OCI-LY3 (cell line): ENCODE data around the gene GRAMD2A.

Experiments
- H2AFZ ChIP-seq: fragments of 200-600, 300-600 bp; shearing (Covaris generic); 2 replicates; pipeline ENCODE4 v1.6.0; 2014; ENCODE audit warnings: antibody characterized with exemption, low read depth, low read length
- H3K27ac ChIP-seq: fragments of 200-600, 300-600 bp; sonication (generic); 2 replicates; pipeline ENCODE4 v1.5.1; 2014; ENCODE audit warnings: mild to moderate bottlenecking, low read length, moderate library complexity, mixed read lengths
- H3K27me3 ChIP-seq: fragments of 200-600, 300-600 bp; sonication (generic); 2 replicates; pipeline ENCODE4 v1.6.1; 2014; ENCODE audit warnings: low read depth, low read length, mixed read lengths
- H3K36me3 ChIP-seq: fragments of 200-600, 300-600 bp; sonication (generic); replicated peaks from 2 replicates; pipeline ENCODE3; 2014; ENCODE audit warnings: low read depth, low read length, mixed read lengths
- H3K4me1 ChIP-seq: fragments of 300-600, 200-600 bp; sonication (generic); 2 replicates; pipeline ENCODE4 v1.6.1; 2014; ENCODE audit warnings: low read length, mixed read lengths
- H3K4me2 ChIP-seq: fragments of 200-600, 300-600 bp; sonication (generic); 2 replicates; pipeline ENCODE4 v1.6.1; 2014; ENCODE audit warnings: low read length, mixed read lengths
- H3K4me3 ChIP-seq: fragments of 300-600, 200-600 bp; sonication (generic); 2 replicates; pipeline ENCODE4 v1.5.1; 2014; ENCODE audit warnings: antibody characterized with exemption, mild to moderate bottlenecking, low read length, moderate library complexity
- H3K79me2 ChIP-seq: fragments of 300-600, 200-600 bp; shearing (Covaris generic); 2 replicates; pipeline ENCODE4 v1.6.1; 2014; ENCODE audit warnings: mild to moderate bottlenecking, low read length, mixed read lengths
- H3K9ac ChIP-seq: fragments of 300-600, 200-600 bp; shearing (Covaris generic); 2 replicates; pipeline ENCODE4 v1.6.0; 2014; ENCODE audit warnings: mild to moderate bottlenecking, low read length, moderate library complexity
- H3K9me3 ChIP-seq: fragments of 200-600, 300-600 bp; shearing (Covaris generic); 2 replicates; pipeline ENCODE4 v1.6.1; 2014; ENCODE audit warnings: low read length, mixed read lengths; ENCODE audit not compliant: insufficient read depth
- H4K20me1 ChIP-seq: fragments of 200-600, 300-600 bp; sonication (generic); 2 replicates; pipeline ENCODE4 v1.6.1; 2016; ENCODE audit warnings: low read length, mixed read lengths; ENCODE audit not compliant: insufficient read depth
- CTCF ChIP-seq: fragments of 200-600, 300-600 bp; sonication (generic); IDR thresholded peaks from 2 replicates; pipeline ENCODE4 v1.5.1; 2014; ENCODE audit warnings: antibody characterized with exemption, low read length, low read depth
- EZH2phosphoT487 ChIP-seq: fragments of 200-600 bp; shearing (Covaris generic); IDR thresholded peaks from 2 replicates; pipeline ENCODE4 v1.6.1; 2018; ENCODE audit warnings: antibody characterized with exemption, mixed run types, low read depth

GRAMD2A gene

GRCh38 chr15:72199205-72199515 is 1.6 kb upstream of the GRAMD2A start:
- Histone ChIP-seq H3K27ac (no peak overlapping the region), H3K36me3 (peaks cover 61% of the 10 kb centered on the region), H3K4me1 (peaks cover 14% of the 10 kb centered on the region), H3K9me3 (no peaks in the 10 kb centered on the region), H3K4me3 (no peak overlapping the region), H4K20me1 (peaks cover 70% of the 10 kb centered on the region), H3K9ac (no peak overlapping the region), H2AFZ (no peak overlapping the region), H3K27me3 (no peaks in the 10 kb centered on the region), H3K4me2 (no peak overlapping the region), H3K79me2 (peaks cover 8% of the 10 kb centered on the region)
- no peak for TF ChIP-seq EZH2phosphoT487
- no peak for TF ChIP-seq CTCF

- no peak overlapping the region for H3K27ac ChIP-seq
- H3K36me3 ChIP-seq: peaks cover 55% of the 10 kb centered on the region
- H3K4me1 ChIP-seq: peaks cover 14% of the 10 kb centered on the region
- no peak overlapping the region for H3K4me3 ChIP-seq
- peaks cover 65% of the 10 kb centered on the region for H4K20me1 ChIP-seq
- H3K4me2 ChIP-seq: no peak overlapping the region
- no peak overlapping the region for H3K9ac ChIP-seq
- TF ChIP-seq EZH2phosphoT487 (no peak), CTCF (no peak)
- H2AFZ ChIP-seq: no peak overlapping the region
- H3K9me3 ChIP-seq: no peaks in the 10 kb centered on the region
- peaks cover 3% of the 10 kb centered on the region for H3K79me2 ChIP-seq
- H3K27me3 ChIP-seq: no peaks in the 10 kb centered on the region
Observed at GRCh38 chr15:72198356-72199204, 993 bp upstream of the GRAMD2A start.

- Histone ChIP-seq H3K79me2 (no peaks in the 10 kb centered on the region), H3K36me3 (peaks cover 40% of the 10 kb centered on the region), H3K4me3 (no peak overlapping the region), H3K27me3 (no peaks in the 10 kb centered on the region), H3K9me3 (no peaks in the 10 kb centered on the region), H3K4me1 (peaks cover 14% of the 10 kb centered on the region), H3K9ac (no peak overlapping the region), H2AFZ (no peak overlapping the region), H3K27ac (no peak overlapping the region), H3K4me2 (no peak overlapping the region), H4K20me1 (peaks cover 49% of the 10 kb centered on the region)
- TF ChIP-seq EZH2phosphoT487: no peak
- TF ChIP-seq CTCF: no peak
Observed at GRCh38 chr15:72197041-72197459, 537 bp downstream of the GRAMD2A start.

GRCh38 chr15:72196409-72197040 is 1.1 kb downstream of the GRAMD2A start:
- Histone ChIP-seq H2AFZ (no peak overlapping the region), H3K9me3 (no peaks in the 10 kb centered on the region), H3K27me3 (no peaks in the 10 kb centered on the region), H3K36me3 (peaks cover 35% of the 10 kb centered on the region), H3K9ac (no peak overlapping the region), H3K79me2 (no peaks in the 10 kb centered on the region), H3K4me3 (no peak overlapping the region), H3K4me2 (no peak overlapping the region), H3K27ac (no peak overlapping the region), H4K20me1 (peaks cover 44% of the 10 kb centered on the region), H3K4me1 (peaks cover 14% of the 10 kb centered on the region)
- TF ChIP-seq CTCF (no peak), EZH2phosphoT487 (no peak)
